Right atrium auricular region (tissue), 2 donors: Measurements from ENCODE around the gene TMEM184B. TPM values are rescaled to one million over a fixed set of nuclear protein-coding genes. Genes with fewer than 3 reads are reported as not detected.

Source experiments
- DNase-seq: peaks from one replicate; pipeline ENCODE4 v3.0.0-alpha.2; 2019; ENCODE audit warnings: low spot score
- H3K27ac ChIP-seq, 2 donors: fragments of 200-600 bp; sonication (generic); 1 replicate in 1 of 2; 2 replicates in 1 of 2; pipeline ENCODE4 v1.5.1; 2016 to 2019
- H3K27me3 ChIP-seq, 2 donors: fragments of 200-600 bp; sonication (generic); one replicate each; pipeline versions ENCODE4 v1.5.1 to v1.6.0; 2017 to 2019
- H3K36me3 ChIP-seq: fragments of 200-600 bp; sonication (generic); one replicate; pipeline ENCODE4 v1.5.1; 2016
- H3K4me1 ChIP-seq, 2 donors: fragments of 200-600 bp; sonication (generic); one replicate each; pipeline versions ENCODE4 v1.5.1 to v1.6.0; 2017 to 2019
- H3K4me3 ChIP-seq, 2 donors: fragments of 200-600 bp; sonication (generic); 1 replicate in 1 of 2; 2 replicates in 1 of 2; pipeline ENCODE4 v1.5.1; 2017 to 2019; ENCODE audit warnings: mild to moderate bottlenecking in 1 of 2, moderate library complexity in 1 of 2
- H3K9me3 ChIP-seq, 2 donors: fragments of 200-600 bp; sonication (generic); one replicate each; pipeline ENCODE4 v1.5.1; 2019
- total RNA-seq, 2 donors: library from RNA; depleted of rRNA; stranded (reverse); fragments of >200 nt; gene quantifications; one replicate each; pipeline ENCODE4 v1.1.0, GENCODE V29; 2016
- TF ChIP-seq, protein P1 (sequence below), 2 donors: fragments of 200-600 bp; sonication (generic); IDR thresholded peaks; one replicate each; pipeline ENCODE4 v1.5.1; 2019; ENCODE audit warnings: antibody characterized with exemption in 2 of 2

The TMEM184B gene
- total RNA-seq, 2 donors from 2014 or later = 51.2 to 76.1 TPM

DNA sequence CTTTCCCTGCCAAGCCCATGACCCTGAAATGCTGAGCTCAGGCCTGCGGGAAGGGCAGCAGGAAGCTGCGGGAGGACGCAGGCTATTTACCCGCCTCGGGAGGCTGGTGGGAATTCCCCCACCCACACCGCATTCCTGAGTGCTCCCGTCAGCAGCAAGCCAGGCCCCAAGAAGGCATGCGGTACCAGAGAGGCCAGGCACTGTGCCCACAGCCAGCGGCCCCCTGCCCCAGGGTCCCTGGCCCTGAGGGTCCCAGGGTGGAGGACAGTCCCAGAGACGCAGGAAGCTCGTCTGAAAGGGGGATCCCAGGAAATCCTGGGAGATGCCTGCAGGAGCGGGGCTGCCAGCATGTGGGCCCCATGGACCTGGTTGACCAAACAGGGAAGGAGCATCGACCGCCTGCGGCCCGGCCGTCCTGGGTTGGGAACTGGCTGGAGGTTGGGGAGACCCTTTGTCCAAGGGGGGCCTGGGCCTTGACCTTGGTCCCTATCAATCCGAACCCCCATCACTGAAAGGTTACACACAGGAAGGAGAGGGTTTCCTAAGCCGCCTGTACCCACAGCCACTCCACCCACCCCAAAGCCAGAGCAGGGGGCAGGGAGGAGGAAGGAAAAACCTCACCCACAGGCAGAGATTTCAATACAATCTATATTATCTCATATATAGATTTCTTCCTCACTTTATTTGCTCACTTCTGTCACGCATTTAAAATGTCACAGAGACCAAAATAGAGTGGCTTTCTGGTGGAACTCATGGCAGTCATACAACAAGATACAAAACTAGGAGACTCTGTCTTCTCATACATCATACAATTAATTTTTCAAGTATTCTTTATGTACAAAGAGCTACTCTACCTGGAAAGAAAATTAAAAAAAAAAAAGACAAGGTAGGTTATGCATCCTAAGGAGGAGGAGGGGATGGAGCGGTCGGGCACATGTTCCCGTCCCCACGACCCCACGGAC lies 53.9 kb downstream of the TMEM184B start:
- DNase-seq = peak; percentile 87

GRCh38 chr22:38215156-38216038 lies 57.4 kb downstream of the TMEM184B start:
- no peak overlapping the region for H3K4me3 ChIP-seq
- TF ChIP-seq, protein P1, sequence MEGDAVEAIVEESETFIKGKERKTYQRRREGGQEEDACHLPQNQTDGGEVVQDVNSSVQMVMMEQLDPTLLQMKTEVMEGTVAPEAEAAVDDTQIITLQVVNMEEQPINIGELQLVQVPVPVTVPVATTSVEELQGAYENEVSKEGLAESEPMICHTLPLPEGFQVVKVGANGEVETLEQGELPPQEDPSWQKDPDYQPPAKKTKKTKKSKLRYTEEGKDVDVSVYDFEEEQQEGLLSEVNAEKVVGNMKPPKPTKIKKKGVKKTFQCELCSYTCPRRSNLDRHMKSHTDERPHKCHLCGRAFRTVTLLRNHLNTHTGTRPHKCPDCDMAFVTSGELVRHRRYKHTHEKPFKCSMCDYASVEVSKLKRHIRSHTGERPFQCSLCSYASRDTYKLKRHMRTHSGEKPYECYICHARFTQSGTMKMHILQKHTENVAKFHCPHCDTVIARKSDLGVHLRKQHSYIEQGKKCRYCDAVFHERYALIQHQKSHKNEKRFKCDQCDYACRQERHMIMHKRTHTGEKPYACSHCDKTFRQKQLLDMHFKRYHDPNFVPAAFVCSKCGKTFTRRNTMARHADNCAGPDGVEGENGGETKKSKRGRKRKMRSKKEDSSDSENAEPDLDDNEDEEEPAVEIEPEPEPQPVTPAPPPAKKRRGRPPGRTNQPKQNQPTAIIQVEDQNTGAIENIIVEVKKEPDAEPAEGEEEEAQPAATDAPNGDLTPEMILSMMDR (IDR thresholded peaks at IDR 0.05) = no peak
- peak overlapping the region in 1 of 2 donors; percentile 9 for H3K27ac ChIP-seq
- H3K4me1 ChIP-seq = peaks cover 0 to 43% of the 10 kb centered on the region in 2 donors
- DNase-seq = no peak
- H3K36me3 ChIP-seq = no peaks in the 10 kb centered on the region
- H3K27me3 ChIP-seq = no peaks in the 10 kb centered on the region
- H3K9me3 ChIP-seq = no peaks in the 10 kb centered on the region

More for the DNA sequence above, 53.9 kb downstream of the TMEM184B start:
- peaks cover 0 to 43% of the 10 kb centered on the region in 2 donors for H3K4me1 ChIP-seq
- no peaks in the 10 kb centered on the region for H3K27me3 ChIP-seq
- peaks cover 17% of the 10 kb centered on the region for H3K36me3 ChIP-seq
- TF ChIP-seq, protein P1 (IDR thresholded peaks at IDR 0.05) = no peak
- H3K27ac ChIP-seq = peak overlapping the region; percentile 88 to 91
- no peak overlapping the region for H3K4me3 ChIP-seq
- H3K9me3 ChIP-seq = no peaks in the 10 kb centered on the region

GRCh38 chr22:38214302-38215056 lies 58.3 kb downstream of the TMEM184B start:
- H3K27me3 ChIP-seq = no peaks in the 10 kb centered on the region
- no peaks in the 10 kb centered on the region for H3K36me3 ChIP-seq
- peak; percentile 69 for DNase-seq
- TF ChIP-seq, protein P1 (IDR thresholded peaks at IDR 0.05) = peak in 1 of 2 donors; percentile 44
- H3K4me3 ChIP-seq = peak overlapping the region in 1 of 2 donors; percentile 25
- peak overlapping the region in 1 of 2 donors; percentile 25 for H3K27ac ChIP-seq
- H3K9me3 ChIP-seq = no peaks in the 10 kb centered on the region
- H3K4me1 ChIP-seq = peaks cover 0 to 34% of the 10 kb centered on the region in 2 donors

DNA sequence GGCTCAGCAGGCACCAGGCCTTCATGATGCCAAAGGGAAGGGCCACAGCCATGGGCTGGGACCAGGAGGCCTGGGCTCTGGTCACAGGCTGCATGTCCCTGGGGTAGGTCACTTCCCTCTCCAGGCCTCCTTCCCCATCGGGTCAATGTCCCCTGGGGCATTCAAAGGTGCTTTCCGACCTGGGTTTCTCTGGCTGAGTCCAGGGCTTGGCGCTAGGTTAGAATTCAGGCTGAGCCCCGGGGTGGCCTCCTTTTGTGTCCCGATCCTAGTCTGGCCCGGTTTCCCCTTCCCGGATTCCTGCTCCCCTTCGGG lies 58.9 kb downstream of the TMEM184B start:
- TF ChIP-seq, protein P1 (IDR thresholded peaks at IDR 0.05) = no peak
- peak overlapping the region in 1 of 2 donors; percentile 25 for H3K27ac ChIP-seq
- DNase-seq = no peak
- peaks cover 0 to 29% of the 10 kb centered on the region in 2 donors for H3K4me1 ChIP-seq
- H3K4me3 ChIP-seq = peak overlapping the region in 1 of 2 donors; percentile 25
- H3K9me3 ChIP-seq = no peaks in the 10 kb centered on the region
- no peaks in the 10 kb centered on the region for H3K36me3 ChIP-seq
- H3K27me3 ChIP-seq = no peaks in the 10 kb centered on the region

DNA sequence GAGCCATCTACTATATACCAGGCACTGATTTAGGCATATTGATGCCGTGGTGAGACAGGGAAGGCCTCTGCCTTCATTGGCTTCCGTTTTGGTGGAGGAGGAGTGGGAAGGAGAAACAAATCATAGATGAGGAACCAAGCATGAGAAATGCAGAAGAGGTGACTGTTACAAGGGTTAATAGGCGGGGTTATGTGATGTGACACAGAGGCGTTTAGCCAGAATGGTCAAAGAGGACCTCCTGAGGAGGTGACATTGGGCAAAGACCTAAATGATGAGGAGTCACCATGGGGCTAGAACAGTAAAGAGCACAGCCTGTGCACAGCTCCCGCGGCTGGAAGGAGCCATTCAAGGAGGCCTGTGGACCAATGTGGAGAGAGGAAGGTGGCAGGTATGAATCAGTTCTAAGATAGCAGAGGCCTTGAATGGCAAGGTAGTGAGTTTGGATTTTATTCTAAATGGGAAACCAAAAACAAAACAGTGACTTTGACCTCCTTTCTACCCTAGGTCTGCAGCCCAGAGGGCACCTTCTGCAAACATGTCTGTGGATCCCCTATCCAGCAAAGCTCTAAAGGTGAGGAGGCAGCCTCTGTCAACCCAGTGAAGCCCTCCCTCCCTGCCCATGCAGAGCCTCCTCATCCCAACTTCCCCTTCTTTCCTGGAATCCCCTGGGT lies 59.4 kb downstream of the TMEM184B start:
- Histone ChIP-seq H3K4me1 (peaks cover 0 to 24% of the 10 kb centered on the region in 2 donors), H3K36me3 (no peaks in the 10 kb centered on the region), H3K27me3 (no peaks in the 10 kb centered on the region), H3K27ac (no peak overlapping the region), H3K4me3 (no peak overlapping the region), H3K9me3 (no peaks in the 10 kb centered on the region)
- DNase-seq = no peak
- TF ChIP-seq, protein P1 (IDR thresholded peaks at IDR 0.05) = no peak
